ENCODE measurements around the gene KDM3A.

DNA sequence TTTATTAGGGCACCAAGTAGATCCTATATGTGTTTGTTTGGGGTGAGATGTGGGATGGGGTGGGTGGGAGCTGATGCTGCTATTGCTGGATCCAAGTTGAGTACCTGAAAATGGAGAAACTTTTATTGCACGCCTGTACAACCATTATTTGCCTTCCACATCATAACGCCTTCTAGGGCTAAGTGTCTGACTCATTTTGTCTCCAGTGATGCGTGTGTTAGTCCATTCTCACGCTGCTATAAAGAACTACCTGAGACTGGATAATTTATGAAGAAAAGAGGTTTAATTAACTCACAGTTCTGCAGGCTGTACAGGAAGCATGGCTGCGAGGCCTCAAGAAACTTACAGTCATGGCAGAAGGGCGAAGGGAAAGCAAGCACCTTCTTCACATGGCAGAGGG lies 58.2 kb downstream of the KDM3A start:
- no peak for TF ChIP-seq CTCF (IDR thresholded peaks at IDR 0.05)
- no peak for TF ChIP-seq POLR2AphosphoS5 (IDR thresholded peaks at IDR 0.05)
- no peak for TF ChIP-seq POLR2A (IDR thresholded peaks at IDR 0.05)
- TF ChIP-seq EP300 (IDR thresholded peaks at IDR 0.05) = no peak
